Smooth muscle cell (in vitro differentiated cells): ENCODE measurements around the gene RAB36. TPM values are rescaled to one million over a fixed set of nuclear protein-coding genes. Genes with fewer than 3 reads are reported as not detected.

Source experiments
- DNase-seq: peaks from one replicate; lab custom pipeline; 2025; ENCODE audit not compliant: unreplicated experiment; lab: John Stamatoyannopoulos, UW
- H2AFZ ChIP-seq: fragments of 200-600 bp; sonication (generic); 2 replicates; pipeline ENCODE4 v1.6.0; 2016; ENCODE audit warnings: antibody characterized with exemption, low read depth, mild to moderate bottlenecking
- H3F3A ChIP-seq: fragments of 200-600 bp; sonication (generic); 2 replicates; pipeline ENCODE4 v1.6.0; 2017; ENCODE audit warnings: antibody characterized with exemption, low read depth
- H3K27ac ChIP-seq: fragments of 200-600 bp; sonication (generic); 2 replicates; pipeline ENCODE4 v1.5.1; 2016; ENCODE audit warnings: low read depth, mild to moderate bottlenecking
- H3K27me3 ChIP-seq: fragments of 200-600 bp; sonication (generic); 2 replicates; pipeline ENCODE4 v1.6.1; 2016; ENCODE audit warnings: low read depth, mild to moderate bottlenecking
- H3K36me3 ChIP-seq: fragments of 200-600 bp; sonication (generic); 2 replicates; pipeline ENCODE4 v1.5.1; 2016; ENCODE audit warnings: low read depth
- H3K4me1 ChIP-seq: fragments of 200-600 bp; sonication (generic); 2 replicates; pipeline ENCODE4 v1.5.1; 2016; ENCODE audit warnings: low read depth
- H3K4me2 ChIP-seq: fragments of 200-600 bp; sonication (generic); 2 replicates; pipeline ENCODE4 v1.6.0; 2016; ENCODE audit warnings: mild to moderate bottlenecking
- H3K4me3 ChIP-seq: fragments of 200-600 bp; sonication (generic); 2 replicates; pipeline ENCODE4 v1.5.1; 2016; ENCODE audit warnings: mild to moderate bottlenecking
- H3K79me2 ChIP-seq: fragments of 200-600 bp; sonication (generic); 2 replicates; pipeline ENCODE4 v1.6.0; 2016; ENCODE audit warnings: low read depth, mild to moderate bottlenecking
- H3K9ac ChIP-seq: fragments of 200-600 bp; sonication (generic); 2 replicates; pipeline ENCODE4 v1.6.0; 2016; ENCODE audit warnings: low read depth
- H3K9me3 ChIP-seq: fragments of 200-600 bp; sonication (generic); replicated peaks from 2 replicates; pipeline ENCODE4 v1.5.1; 2016; ENCODE audit warnings: low read depth
- H4K20me1 ChIP-seq: fragments of 200-600 bp; sonication (generic); 2 replicates; pipeline ENCODE4 v1.6.0; 2016; ENCODE audit warnings: low read depth
- WGBS: methylation state at CpG from one replicate; pipeline ENCODE4 v1.1.7; 2016; ENCODE audit warnings: low lambda C conversion rate; 5-methylcytosine and 5-hydroxymethylcytosine counted together
- polyA plus RNA-seq: library from polyadenylated mRNA; unstranded; fragments of >200 nt; fragmentation: Nextera tagmentation; extraction: Ambion mirVana; gene quantifications from 2 replicates; pipeline ENCODE4 v1.2.1, GENCODE V29; 2016
- total RNA-seq: library from RNA; depleted of rRNA; stranded (reverse); fragments of >200 nt; gene quantifications from 2 replicates; pipeline ENCODE4 v1.2.3, GENCODE V29; 2014
- TF ChIP-seq, protein P1 (sequence below): fragments of 200-600 bp; sonication (generic); IDR thresholded peaks from 2 replicates; pipeline ENCODE4 v1.5.1; 2017; ENCODE audit warnings: borderline replicate concordance, mild to moderate bottlenecking, antibody characterized with exemption; ENCODE audit not compliant: insufficient read depth, poor library complexity, severe bottlenecking

The RAB36 gene
- total and polyA plus RNA-seq, 2 experiments from 2014 or later, result 1.9 to 2.0 TPM

DNA sequence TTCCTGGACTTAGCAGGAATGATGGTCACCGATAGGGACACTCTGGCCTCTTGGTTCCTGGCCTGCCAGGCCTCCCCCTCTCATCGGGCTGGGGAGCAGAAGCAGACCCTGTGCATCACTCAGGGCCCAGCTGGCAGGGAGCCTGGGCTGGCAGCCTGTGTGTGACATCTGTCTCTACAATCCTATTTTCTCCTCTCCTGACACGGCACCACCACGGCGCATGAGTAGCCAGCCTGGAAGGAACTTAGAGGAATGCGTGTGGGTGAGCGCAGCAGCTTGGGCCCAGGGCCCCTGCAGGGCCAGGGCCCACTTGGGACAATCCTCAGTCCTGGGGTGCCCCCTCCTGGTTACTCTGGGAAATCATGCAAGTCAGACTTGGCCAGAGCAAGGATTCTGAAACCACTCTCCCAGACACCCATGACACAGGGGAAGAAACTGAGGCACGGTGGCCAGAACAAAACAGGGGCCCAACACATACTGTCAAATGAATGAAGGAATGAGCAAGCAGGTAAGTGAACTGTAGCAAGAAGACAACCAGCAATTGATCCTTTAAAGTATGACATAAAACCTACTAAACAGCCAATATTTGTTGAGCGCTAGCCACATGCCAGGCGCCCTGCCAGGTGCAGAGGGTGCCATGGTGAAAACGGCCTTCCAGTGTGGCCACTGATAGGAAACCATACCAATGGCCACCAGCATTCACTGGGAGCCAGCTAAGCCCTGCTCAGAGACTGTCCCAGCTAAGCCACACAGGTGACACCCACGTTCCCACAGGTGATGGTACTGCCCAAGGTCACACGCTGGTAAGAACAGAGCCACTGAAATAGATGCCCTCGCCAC is 16.8 kb upstream of the RAB36 start:
- H3K9me3 ChIP-seq, result no peaks in the 10 kb centered on the region
- H3K79me2 ChIP-seq, result no peaks in the 10 kb centered on the region
- peaks cover 8% of the 10 kb centered on the region for H3K27me3 ChIP-seq
- no peaks in the 10 kb centered on the region for H3K4me1 ChIP-seq
- peak; percentile 47 for DNase-seq
- H2AFZ ChIP-seq, result no peak overlapping the region
- H3K4me3 ChIP-seq, result no peak overlapping the region
- H3K36me3 ChIP-seq, result no peaks in the 10 kb centered on the region
- no peak overlapping the region for H3K9ac ChIP-seq
- WGBS, result 35% methylated on average over 14 of the region's 14 CpGs
- H3K27ac ChIP-seq, result no peak overlapping the region
- H3F3A ChIP-seq, result no peaks in the 10 kb centered on the region
- no peaks in the 10 kb centered on the region for H4K20me1 ChIP-seq
- no peak overlapping the region for H3K4me2 ChIP-seq
- TF ChIP-seq, protein P1, sequence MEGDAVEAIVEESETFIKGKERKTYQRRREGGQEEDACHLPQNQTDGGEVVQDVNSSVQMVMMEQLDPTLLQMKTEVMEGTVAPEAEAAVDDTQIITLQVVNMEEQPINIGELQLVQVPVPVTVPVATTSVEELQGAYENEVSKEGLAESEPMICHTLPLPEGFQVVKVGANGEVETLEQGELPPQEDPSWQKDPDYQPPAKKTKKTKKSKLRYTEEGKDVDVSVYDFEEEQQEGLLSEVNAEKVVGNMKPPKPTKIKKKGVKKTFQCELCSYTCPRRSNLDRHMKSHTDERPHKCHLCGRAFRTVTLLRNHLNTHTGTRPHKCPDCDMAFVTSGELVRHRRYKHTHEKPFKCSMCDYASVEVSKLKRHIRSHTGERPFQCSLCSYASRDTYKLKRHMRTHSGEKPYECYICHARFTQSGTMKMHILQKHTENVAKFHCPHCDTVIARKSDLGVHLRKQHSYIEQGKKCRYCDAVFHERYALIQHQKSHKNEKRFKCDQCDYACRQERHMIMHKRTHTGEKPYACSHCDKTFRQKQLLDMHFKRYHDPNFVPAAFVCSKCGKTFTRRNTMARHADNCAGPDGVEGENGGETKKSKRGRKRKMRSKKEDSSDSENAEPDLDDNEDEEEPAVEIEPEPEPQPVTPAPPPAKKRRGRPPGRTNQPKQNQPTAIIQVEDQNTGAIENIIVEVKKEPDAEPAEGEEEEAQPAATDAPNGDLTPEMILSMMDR, result peak; percentile 88

DNA sequence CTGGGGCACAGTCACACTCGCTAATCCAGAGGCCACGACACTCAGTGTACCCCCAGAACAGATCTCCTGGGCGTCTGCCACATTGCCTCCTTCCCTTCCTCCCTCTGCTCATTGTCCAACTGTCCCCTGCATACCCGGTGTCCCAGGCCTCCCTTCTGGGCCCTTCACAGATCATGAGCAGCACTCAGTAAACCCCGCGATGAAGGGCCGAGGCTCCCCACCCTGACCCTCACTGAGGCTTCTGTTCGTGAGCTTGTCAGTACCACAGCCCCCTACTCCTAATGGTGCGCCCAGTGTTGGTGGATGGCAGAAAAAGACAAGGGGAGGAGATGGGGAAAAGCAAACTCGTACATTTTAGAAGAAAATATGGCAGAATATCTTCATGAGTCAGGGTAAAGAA is 16.1 kb upstream of the RAB36 start:
- Histone ChIP-seq H3K27me3 (peaks cover 8% of the 10 kb centered on the region), H3K9ac (no peak overlapping the region), H3K27ac (no peak overlapping the region), H3K4me2 (no peak overlapping the region), H3K79me2 (no peaks in the 10 kb centered on the region), H2AFZ (no peak overlapping the region), H4K20me1 (no peaks in the 10 kb centered on the region), H3K36me3 (no peaks in the 10 kb centered on the region), H3F3A (no peaks in the 10 kb centered on the region), H3K4me1 (no peaks in the 10 kb centered on the region), H3K9me3 (no peaks in the 10 kb centered on the region), H3K4me3 (no peak overlapping the region)
- DNase-seq, result no peak
- TF ChIP-seq, protein P1, result no peak
- WGBS, result 60% methylated on average over 10 of the region's 10 CpGs

DNA sequence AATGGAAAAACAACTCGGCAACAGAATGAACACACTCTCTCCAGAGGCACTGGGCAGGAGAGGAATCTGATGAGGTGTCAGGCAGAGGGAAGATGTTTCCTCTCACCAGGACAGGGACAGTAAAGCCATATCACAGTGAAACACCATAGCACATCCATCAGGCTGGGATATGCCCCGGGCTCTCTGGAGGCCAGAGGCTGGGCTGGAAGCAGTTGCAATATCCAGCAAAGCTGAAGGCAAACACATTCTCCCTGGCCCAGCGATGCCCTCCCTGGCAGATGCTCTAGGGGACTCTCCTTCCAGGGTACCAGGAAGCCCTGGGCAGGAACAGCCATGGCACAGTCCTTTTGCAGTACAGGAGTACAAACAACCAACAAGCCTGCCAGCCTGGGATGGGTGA is 14.6 kb upstream of the RAB36 start:
- Histone ChIP-seq H3K9ac (no peak overlapping the region), H3K27ac (no peak overlapping the region), H3K36me3 (no peaks in the 10 kb centered on the region), H3F3A (no peaks in the 10 kb centered on the region), H3K9me3 (no peaks in the 10 kb centered on the region), H3K27me3 (peaks cover 8% of the 10 kb centered on the region), H4K20me1 (no peaks in the 10 kb centered on the region), H3K4me1 (no peaks in the 10 kb centered on the region), H3K79me2 (no peaks in the 10 kb centered on the region), H3K4me3 (no peak overlapping the region), H2AFZ (no peak overlapping the region), H3K4me2 (no peak overlapping the region)
- DNase-seq, result no peak
- TF ChIP-seq, protein P1, result no peak
- 81% methylated on average over 3 of the region's 3 CpGs for WGBS

DNA sequence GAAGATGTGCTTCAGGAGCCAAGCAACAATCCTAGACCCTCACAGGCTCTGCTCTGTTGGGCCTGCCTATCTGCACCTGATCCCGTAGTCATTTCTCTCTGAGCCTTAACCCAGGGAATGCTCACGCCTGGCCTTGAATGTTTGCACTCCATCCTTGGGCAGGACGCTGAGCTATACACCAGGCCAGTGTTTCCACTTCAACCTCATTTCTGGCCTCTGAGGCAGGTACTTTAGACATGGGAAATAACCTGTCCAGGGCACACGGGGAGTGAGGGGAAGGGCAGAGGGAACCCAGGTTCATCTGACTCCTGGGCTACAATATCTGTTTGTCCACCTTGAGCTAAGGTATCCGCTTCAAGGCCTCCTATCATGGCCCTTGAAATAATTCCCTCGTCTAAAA is 13.3 kb upstream of the RAB36 start:
- 81% methylated on average over 6 of the region's 6 CpGs for WGBS
- TF ChIP-seq, protein P1, result no peak
- no peak overlapping the region for H3K4me2 ChIP-seq
- no peaks in the 10 kb centered on the region for H3K4me1 ChIP-seq
- no peaks in the 10 kb centered on the region for H3F3A ChIP-seq
- peaks cover 8% of the 10 kb centered on the region for H3K27me3 ChIP-seq
- H4K20me1 ChIP-seq, result no peaks in the 10 kb centered on the region
- H3K9me3 ChIP-seq, result no peaks in the 10 kb centered on the region
- no peak overlapping the region for H2AFZ ChIP-seq
- no peak for DNase-seq
- H3K79me2 ChIP-seq, result no peaks in the 10 kb centered on the region
- H3K36me3 ChIP-seq, result no peaks in the 10 kb centered on the region
- H3K4me3 ChIP-seq, result no peak overlapping the region
- no peak overlapping the region for H3K27ac ChIP-seq
- H3K9ac ChIP-seq, result no peak overlapping the region
